ENCODE results near the gene CFAP410.

CFAP410 gene

GRCh38 chr21:44301141-44301540 lies 38.0 kb downstream of the CFAP410 start:
- Histone ChIP-seq H3K36me3 (ENCODE audit: control insufficient read depth, insufficient read depth, low read length) (peaks cover 7% of the 10 kb centered on the region), H3K4me3 (replicated peaks; ENCODE audit: low read depth, low read length) (peak overlapping the region; percentile 91), H3K27me3 (replicated peaks; ENCODE audit: control insufficient read depth, insufficient read depth, low read length) (no peaks in the 10 kb centered on the region)
- peak; percentile 4 for TF ChIP-seq CTCF (IDR thresholded peaks at IDR 0.05; ENCODE audit: insufficient read depth, low read length, poor library complexity, severe bottlenecking)
- DNase-seq (ENCODE audit: extremely low read depth, insufficient read length) = no peak

GRCh38 chr21:44300262-44300959 lies 38.8 kb downstream of the CFAP410 start:
- Histone ChIP-seq H3K4me3 (replicated peaks; ENCODE audit: low read depth, low read length) (peak overlapping the region; percentile 91), H3K36me3 (ENCODE audit: control insufficient read depth, insufficient read depth, low read length) (peaks cover 3% of the 10 kb centered on the region; the same call in 1 of the 2 replicates), H3K27me3 (replicated peaks; ENCODE audit: control insufficient read depth, insufficient read depth, low read length) (no peaks in the 10 kb centered on the region)
- DNase-seq (ENCODE audit: extremely low read depth, insufficient read length) = peak; percentile 72
- no peak for TF ChIP-seq CTCF (IDR thresholded peaks at IDR 0.05; ENCODE audit: insufficient read depth, low read length, poor library complexity, severe bottlenecking)

GRCh38 chr21:44299458-44300261 lies 39.5 kb downstream of the CFAP410 start, which contains the start of gene PFKL:
PFKL (plus strand) TSS chr21:44300053; CDS start chr21:44300106, 53 bp downstream.
- Histone ChIP-seq H3K36me3 (ENCODE audit: control insufficient read depth, insufficient read depth, low read length) (peaks cover 1% of the 10 kb centered on the region; the same call in 1 of the 2 replicates), H3K4me3 (replicated peaks; ENCODE audit: low read depth, low read length) (peak within 1 kb of the TSS; percentile 91), H3K27me3 (replicated peaks; ENCODE audit: control insufficient read depth, insufficient read depth, low read length) (no peaks in the 10 kb centered on the region)
- DNase-seq (ENCODE audit: extremely low read depth, insufficient read length) = peak; percentile 91
- TF ChIP-seq CTCF (IDR thresholded peaks at IDR 0.05; ENCODE audit: insufficient read depth, low read length, poor library complexity, severe bottlenecking) = no peak

GRCh38 chr21:44299085-44299457 lies 40.1 kb downstream of the CFAP410 start:
- no peak for TF ChIP-seq CTCF (IDR thresholded peaks at IDR 0.05; ENCODE audit: insufficient read depth, low read length, poor library complexity, severe bottlenecking)
- Histone ChIP-seq H3K27me3 (replicated peaks; ENCODE audit: control insufficient read depth, insufficient read depth, low read length) (no peaks in the 10 kb centered on the region), H3K36me3 (ENCODE audit: control insufficient read depth, insufficient read depth, low read length) (no peaks in the 10 kb centered on the region; the same call in 1 of the 2 replicates), H3K4me3 (replicated peaks; ENCODE audit: low read depth, low read length) (peak overlapping the region; percentile 91)
- no peak for DNase-seq (ENCODE audit: extremely low read depth, insufficient read length)

- no peak for DNase-seq (ENCODE audit: extremely low read depth, insufficient read length)
- Histone ChIP-seq H3K27me3 (replicated peaks; ENCODE audit: control insufficient read depth, insufficient read depth, low read length) (no peaks in the 10 kb centered on the region), H3K36me3 (ENCODE audit: control insufficient read depth, insufficient read depth, low read length) (no peaks in the 10 kb centered on the region; the same call in 1 of the 2 replicates), H3K4me3 (replicated peaks; ENCODE audit: low read depth, low read length) (no peak overlapping the region)
- TF ChIP-seq CTCF (IDR thresholded peaks at IDR 0.05; ENCODE audit: insufficient read depth, low read length, poor library complexity, severe bottlenecking) = peak; percentile 21
These were observed 40.9 kb downstream of the CFAP410 start for GRCh38 chr21:44298301-44298700.

Data from GM06990 (cell line).